NCI-H2081 (cell line): ENCODE data around the gene SLC13A3.

Source experiments
- DNase-seq, 2 experiments: peaks; one replicate each; lab custom pipeline; 2025; lab: John Stamatoyannopoulos, UW

The SLC13A3 gene

GRCh38 chr20:46555370-46555956 lies 95.8 kb downstream of the SLC13A3 start:
- DNase-seq = no peak

- no peak for DNase-seq
Measured at GRCh38 chr20:46554828-46555227, 96.4 kb downstream of the SLC13A3 start.

- no peak for DNase-seq
Measured at GRCh38 chr20:46553926-46554325, 97.3 kb downstream of the SLC13A3 start.

GRCh38 chr20:46552460-46553420 lies 98.5 kb downstream of the SLC13A3 start:
- no peak for DNase-seq

- no peak for DNase-seq
Measured at GRCh38 chr20:46551522-46552381, 99.5 kb downstream of the SLC13A3 start.

- DNase-seq = no peak
Measured at GRCh38 chr20:46550461-46550860, 100.8 kb downstream of the SLC13A3 start, which contains the start of gene OCSTAMP. Gene OCSTAMP (minus strand): TSS chr20:46550654. CDS start chr20:46550560, 94 bp downstream.

GRCh38 chr20:46549188-46549972 lies 101.9 kb downstream of the SLC13A3 start:
- no peak for DNase-seq

- DNase-seq = no peak
Measured at GRCh38 chr20:46548688-46549087, 102.6 kb downstream of the SLC13A3 start.

GRCh38 chr20:46547995-46548394 lies 103.3 kb downstream of the SLC13A3 start:
- no peak for DNase-seq

- DNase-seq = no peak
Measured at GRCh38 chr20:46546936-46547335, 104.3 kb downstream of the SLC13A3 start.

- DNase-seq = no peak
Measured at GRCh38 chr20:46546298-46546697, 105.0 kb downstream of the SLC13A3 start.

- DNase-seq = no peak
Measured at GRCh38 chr20:46545827-46546138, 105.5 kb downstream of the SLC13A3 start.

GRCh38 chr20:46545077-46545826 lies 106.0 kb downstream of the SLC13A3 start:
- DNase-seq = no peak

- DNase-seq = no peak
Measured at GRCh38 chr20:46544576-46544975, 106.7 kb downstream of the SLC13A3 start.

GRCh38 chr20:46543959-46544358 lies 107.3 kb downstream of the SLC13A3 start:
- DNase-seq = no peak

- no peak for DNase-seq
Measured at GRCh38 chr20:46543033-46543432, 108.2 kb downstream of the SLC13A3 start.

GRCh38 chr20:46541229-46541935 lies 109.9 kb downstream of the SLC13A3 start:
- no peak for DNase-seq

- no peak for DNase-seq
Measured at GRCh38 chr20:46539113-46539512, 112.1 kb downstream of the SLC13A3 start.

- DNase-seq = no peak
Measured at GRCh38 chr20:46530640-46531039, 120.6 kb downstream of the SLC13A3 start.

- DNase-seq = no peak
Measured at GRCh38 chr20:46523696-46524328, 127.4 kb downstream of the SLC13A3 start.
